ENCODE measurements around the gene IPO13. TPM values are rescaled to one million over a fixed set of nuclear protein-coding genes. Genes with fewer than 3 reads are reported as not detected.

Gene IPO13
- total and polyA plus RNA-seq, 10 donors, result 10.5 to 27.4 (median 19.0) TPM

DNA sequence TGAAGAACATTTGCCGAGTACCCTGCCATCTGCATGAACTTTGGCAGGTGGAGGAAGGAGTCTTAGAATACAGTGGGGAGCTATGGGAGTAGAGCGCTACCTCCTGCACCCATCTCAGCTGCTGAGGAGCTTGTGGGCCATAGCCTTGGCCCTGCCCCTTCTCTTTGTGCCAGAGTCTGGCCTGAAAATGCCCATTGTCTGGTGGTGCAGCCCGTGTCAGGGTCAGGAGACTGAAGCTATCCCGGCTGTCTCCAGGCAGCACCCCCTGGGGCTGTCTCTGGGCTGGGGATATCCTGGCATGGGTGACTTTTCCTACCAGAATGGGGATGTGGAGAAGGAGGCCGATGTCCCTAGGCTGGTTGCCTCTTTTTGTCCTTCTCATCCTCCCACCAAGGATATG, 7.3 kb downstream of the IPO13 start:
- TF ChIP-seq POLR2AphosphoS5 (IDR thresholded peaks at IDR 0.05), result no peak
- no peak for TF ChIP-seq POLR2A (IDR thresholded peaks at IDR 0.05)
- TF ChIP-seq, protein P1, sequence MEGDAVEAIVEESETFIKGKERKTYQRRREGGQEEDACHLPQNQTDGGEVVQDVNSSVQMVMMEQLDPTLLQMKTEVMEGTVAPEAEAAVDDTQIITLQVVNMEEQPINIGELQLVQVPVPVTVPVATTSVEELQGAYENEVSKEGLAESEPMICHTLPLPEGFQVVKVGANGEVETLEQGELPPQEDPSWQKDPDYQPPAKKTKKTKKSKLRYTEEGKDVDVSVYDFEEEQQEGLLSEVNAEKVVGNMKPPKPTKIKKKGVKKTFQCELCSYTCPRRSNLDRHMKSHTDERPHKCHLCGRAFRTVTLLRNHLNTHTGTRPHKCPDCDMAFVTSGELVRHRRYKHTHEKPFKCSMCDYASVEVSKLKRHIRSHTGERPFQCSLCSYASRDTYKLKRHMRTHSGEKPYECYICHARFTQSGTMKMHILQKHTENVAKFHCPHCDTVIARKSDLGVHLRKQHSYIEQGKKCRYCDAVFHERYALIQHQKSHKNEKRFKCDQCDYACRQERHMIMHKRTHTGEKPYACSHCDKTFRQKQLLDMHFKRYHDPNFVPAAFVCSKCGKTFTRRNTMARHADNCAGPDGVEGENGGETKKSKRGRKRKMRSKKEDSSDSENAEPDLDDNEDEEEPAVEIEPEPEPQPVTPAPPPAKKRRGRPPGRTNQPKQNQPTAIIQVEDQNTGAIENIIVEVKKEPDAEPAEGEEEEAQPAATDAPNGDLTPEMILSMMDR (IDR thresholded peaks at IDR 0.05 in 8 of 11, conservative IDR thresholded peaks at IDR 0.05 in 3 of 11), result no peak
- WGBS, 5 donors, result 85 to 98% (median 92%) methylated on average over 4 to 5 of the region's 5 CpGs
- no peak for DNase-seq
- Histone ChIP-seq H3K27me3 (replicated peaks in 1 of 7) (no peaks in the 10 kb centered on the region), H3K27ac (no peak overlapping the region), H3K4me1 (peaks cover 0 to 6% (median 0%) of the 10 kb centered on the region in 6 donors), H3K4me3 (no peak overlapping the region), H3K9me3 (no peaks in the 10 kb centered on the region), H3K36me3 (peaks cover 0 to 65% (median 34%) of the 10 kb centered on the region in 6 donors)
- intact Hi-C loops (cut with DNase I; ENCODE audit: low total_unique reads), result no loop called here

DNA sequence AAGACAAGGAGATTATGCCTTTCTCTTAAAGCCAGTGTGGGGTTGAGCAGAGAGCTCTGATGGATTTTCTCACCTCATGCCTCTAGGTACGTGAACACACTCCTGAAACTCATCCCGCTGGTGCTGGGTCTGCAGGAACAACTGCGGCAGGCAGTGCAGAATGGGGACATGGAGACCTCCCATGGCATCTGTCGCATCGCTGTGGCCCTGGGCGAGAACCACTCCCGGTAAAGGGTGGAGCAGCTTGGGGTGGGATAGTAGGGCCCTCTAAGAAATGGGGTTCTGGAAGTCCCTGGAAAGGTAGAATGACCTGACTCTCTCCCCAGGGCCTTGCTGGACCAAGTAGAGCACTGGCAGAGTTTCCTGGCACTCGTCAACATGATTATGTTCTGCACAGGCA, 9.5 kb downstream of the IPO13 start:
- Histone ChIP-seq H3K27ac (no peak overlapping the region), H3K4me1 (no peaks in the 10 kb centered on the region), H3K27me3 (replicated peaks in 1 of 7) (no peaks in the 10 kb centered on the region), H3K9me3 (no peaks in the 10 kb centered on the region), H3K36me3 (peaks cover 0 to 65% (median 37%) of the 10 kb centered on the region in 6 donors), H3K4me3 (no peak overlapping the region)
- WGBS, 5 donors, result 96 to 99% (median 98%) methylated on average over 8 of the region's 8 CpGs
- no peak for DNase-seq
- intact Hi-C loops (cut with DNase I; ENCODE audit: low total_unique reads), result no loop called here
- TF ChIP-seq, protein P1 (IDR thresholded peaks at IDR 0.05 in 8 of 11, conservative IDR thresholded peaks at IDR 0.05 in 3 of 11), result no peak
- TF ChIP-seq POLR2A (IDR thresholded peaks at IDR 0.05), result no peak
- no peak for TF ChIP-seq POLR2AphosphoS5 (IDR thresholded peaks at IDR 0.05)

DNA sequence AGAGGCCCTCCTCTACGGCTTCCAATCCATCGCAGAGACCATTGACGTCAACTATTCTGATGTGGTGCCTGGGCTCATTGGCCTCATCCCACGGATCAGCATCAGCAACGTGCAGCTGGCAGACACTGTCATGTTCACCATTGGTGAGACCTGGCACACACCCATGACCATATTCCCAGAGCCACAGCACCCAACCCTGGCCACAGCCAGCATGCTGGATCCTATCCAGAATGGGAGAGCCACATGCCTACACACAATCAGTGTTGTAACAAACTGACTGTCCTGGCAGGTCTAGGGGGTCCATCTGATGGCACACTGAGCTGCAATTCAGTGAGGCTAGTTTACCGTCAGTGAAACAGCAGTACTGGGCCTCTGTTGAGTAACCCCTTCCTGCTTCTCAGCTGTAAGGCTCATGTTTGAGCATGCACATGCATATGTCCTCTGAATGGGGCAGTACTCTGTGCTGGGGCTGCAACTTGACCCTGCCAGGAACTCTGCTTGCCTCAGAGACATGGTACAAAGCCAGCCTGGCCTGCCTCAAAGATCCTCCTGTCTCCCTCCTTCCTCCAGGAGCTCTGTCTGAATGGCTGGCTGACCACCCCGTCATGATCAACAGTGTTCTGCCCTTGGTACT, 10.8 kb downstream of the IPO13 start:
- intact Hi-C loops (cut with DNase I; ENCODE audit: low total_unique reads), result no loop called here
- 77 to 94% (median 89%) methylated on average over 6 to 7 of the region's 7 CpGs for WGBS, 5 donors
- TF ChIP-seq, protein P1 (IDR thresholded peaks at IDR 0.05 in 8 of 11, conservative IDR thresholded peaks at IDR 0.05 in 3 of 11), result no peak
- TF ChIP-seq POLR2A (IDR thresholded peaks at IDR 0.05) (no peak), POLR2AphosphoS5 (IDR thresholded peaks at IDR 0.05) (no peak)
- Histone ChIP-seq H3K27ac (no peak overlapping the region), H3K27me3 (replicated peaks in 1 of 7) (no peaks in the 10 kb centered on the region), H3K36me3 (peaks cover 0 to 77% (median 43%) of the 10 kb centered on the region in 6 donors), H3K9me3 (no peaks in the 10 kb centered on the region), H3K4me3 (no peak overlapping the region), H3K4me1 (no peaks in the 10 kb centered on the region)
- DNase-seq, result no peak

DNA sequence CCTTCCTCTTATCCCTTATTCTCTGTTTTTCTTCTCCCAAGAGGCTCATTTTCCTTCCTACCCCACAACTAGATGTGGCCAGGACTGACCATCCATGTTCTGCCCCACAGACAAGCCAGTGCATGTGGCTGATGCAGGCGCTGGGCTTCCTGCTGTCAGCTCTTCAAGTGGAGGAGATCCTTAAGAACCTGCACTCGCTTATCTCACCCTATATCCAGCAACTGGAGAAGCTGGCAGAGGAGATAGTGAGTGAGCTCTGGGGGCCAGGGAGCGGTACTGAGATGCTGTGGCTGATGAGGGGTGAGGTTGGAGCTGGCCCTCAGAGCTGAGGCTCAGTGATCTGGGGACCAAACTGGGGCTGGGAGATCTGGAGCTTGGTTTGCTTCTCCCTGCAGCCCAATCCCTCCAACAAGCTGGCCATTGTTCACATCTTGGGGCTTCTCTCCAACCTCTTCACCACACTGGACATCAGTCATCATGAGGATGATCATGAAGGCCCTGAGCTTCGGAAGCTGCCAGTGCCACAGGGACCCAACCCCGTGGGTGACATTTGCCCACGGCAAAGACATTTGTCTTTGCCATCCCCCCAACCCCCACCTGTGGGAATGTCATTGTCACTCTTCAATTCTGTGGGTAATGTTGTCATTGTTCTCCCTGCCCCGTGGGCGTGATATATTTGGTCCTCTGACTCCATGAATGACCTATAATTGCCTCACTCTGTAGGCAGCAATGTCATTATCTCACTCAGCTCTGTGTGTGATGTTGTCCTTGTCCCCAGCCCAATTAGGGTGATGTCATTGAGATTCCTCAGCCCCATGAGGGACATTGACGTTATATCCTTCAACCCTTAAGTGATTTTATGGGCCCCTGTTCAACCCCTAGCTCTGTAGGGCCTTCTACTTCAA, 11.9 kb downstream of the IPO13 start:
- intact Hi-C loops (cut with DNase I; ENCODE audit: low total_unique reads), result no loop called here
- Histone ChIP-seq H3K4me3 (no peak overlapping the region), H3K27me3 (replicated peaks in 1 of 7) (no peaks in the 10 kb centered on the region), H3K4me1 (no peaks in the 10 kb centered on the region), H3K27ac (no peak overlapping the region), H3K36me3 (peaks cover 0 to 80% (median 45%) of the 10 kb centered on the region in 6 donors), H3K9me3 (no peaks in the 10 kb centered on the region)
- 93 to 96% (median 93%) methylated on average over 8 to 9 of the region's 9 CpGs for WGBS, 5 donors
- TF ChIP-seq POLR2AphosphoS5 (IDR thresholded peaks at IDR 0.05) (no peak), POLR2A (IDR thresholded peaks at IDR 0.05) (no peak)
- TF ChIP-seq, protein P1 (IDR thresholded peaks at IDR 0.05 in 8 of 11, conservative IDR thresholded peaks at IDR 0.05 in 3 of 11), result no peak
- no peak for DNase-seq

All from spleen (tissue), 11 donors.